Peyer's patch (tissue), 4 donors: ENCODE measurements around the gene TRMT10B. TPM values are rescaled to one million over a fixed set of nuclear protein-coding genes. Genes with fewer than 3 reads are reported as not detected.
"Not testable (repeated sequence)": the region's sequence is repeated elsewhere in the genome, so short reads cannot be mapped to it uniquely, and the experiment has no call there.

Experiments used
- DNase-seq, 3 donors: peaks; one replicate each; pipeline ENCODE4 v3.0.0-alpha.2; 2017 to 2019
- H3K27ac ChIP-seq, 4 donors: fragments of 200-600 bp; sonication (generic); one replicate each; pipeline ENCODE4 v1.5.1; 2016 to 2019
- H3K27me3 ChIP-seq, 2 donors: fragments of 200-600 bp; sonication (generic); one replicate each; pipeline ENCODE4 v1.5.1; 2019
- H3K36me3 ChIP-seq, 3 donors: fragments of 200-600 bp; sonication (generic); one replicate each; pipeline ENCODE4 v1.5.1; 2016 to 2019
- H3K4me1 ChIP-seq, 4 donors: fragments of 200-600 bp; sonication (generic); one replicate each; pipeline ENCODE4 v1.5.1; 2016 to 2019
- H3K4me3 ChIP-seq, 4 donors: fragments of 200-600 bp; sonication (generic); 1 replicate in 3 of 4; 2 replicates in 1 of 4; pipeline ENCODE4 v1.5.1; 2016 to 2019; ENCODE audit warnings: mild to moderate bottlenecking in 1 of 4
- H3K9me3 ChIP-seq, 4 donors: fragments of 200-600 bp; sonication (generic); one replicate each; pipeline ENCODE4 v1.5.1; 2016 to 2019; ENCODE audit warnings: mild to moderate bottlenecking in 1 of 4
- POLR2A ChIP-seq, 2 donors: fragments of 450-650 bp; IDR thresholded peaks; one replicate each; pipeline ENCODE4 v1.5.1; 2017; ENCODE audit warnings: antibody characterized with exemption in 2 of 2, mild to moderate bottlenecking in 2 of 2, moderate library complexity in 2 of 2
- total RNA-seq, 4 donors: library from RNA; depleted of rRNA; stranded (reverse); fragments of >200 nt; gene quantifications; one replicate each; pipeline ENCODE4 v1.1.0, GENCODE V29; 2016
- TF ChIP-seq, protein P1 (sequence below), 6 experiments: fragments of 450-650 bp in 4 of 6; fragments of 200-600 bp in 2 of 6; sonication (generic) in 1 of 6; IDR thresholded peaks; one replicate each; pipeline ENCODE4 v1.5.1; 2017 to 2019; ENCODE audit warnings: antibody characterized with exemption in 6 of 6, mild to moderate bottlenecking in 3 of 6, moderate library complexity in 1 of 6

The TRMT10B gene
- total RNA-seq, 4 donors from 2014 or later, result 3.3 to 33.0 (median 16.1) TPM

DNA sequence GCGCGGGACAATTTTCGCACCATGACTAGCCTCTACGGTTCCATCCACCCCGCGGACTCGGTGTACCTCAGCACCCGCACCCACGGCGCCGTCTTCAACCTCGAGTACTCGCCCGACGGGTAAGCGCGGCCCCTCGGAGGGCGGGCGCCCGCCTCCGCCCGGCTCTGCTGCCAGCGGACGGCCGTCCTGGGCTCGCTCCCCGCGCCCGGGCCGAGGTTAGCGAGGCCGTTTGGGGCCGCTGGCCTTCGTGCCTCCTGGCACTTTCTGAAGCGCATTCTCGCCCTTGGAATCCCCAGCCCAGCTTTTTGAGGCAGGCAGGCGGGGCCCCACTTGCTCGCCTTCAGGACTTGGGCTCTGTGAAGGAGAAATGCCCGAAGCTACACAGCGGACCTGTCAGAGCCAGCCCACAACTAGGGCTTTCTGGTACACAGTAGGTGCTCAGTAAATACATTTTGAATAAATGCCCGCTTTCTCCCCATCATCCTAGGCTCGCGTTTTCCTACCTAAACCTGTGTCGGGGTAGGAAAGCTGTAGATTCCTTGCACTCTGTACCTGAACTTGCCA is 47.8 kb downstream of the TRMT10B start:
- Histone ChIP-seq H3K27ac (peak overlapping the region; percentile 75 to 90 (median 86)), H3K9me3 (no peaks in the 10 kb centered on the region), H3K36me3 (no peaks in the 10 kb centered on the region), H3K4me1 (peaks cover 0 to 24% (median 16%) of the 10 kb centered on the region in 4 donors), H3K27me3 (no peaks in the 10 kb centered on the region), H3K4me3 (peak overlapping the region; percentile 66 to 90 (median 87))
- peak; percentile 20 to 73 (median 51) for DNase-seq
- TF ChIP-seq, protein P1, sequence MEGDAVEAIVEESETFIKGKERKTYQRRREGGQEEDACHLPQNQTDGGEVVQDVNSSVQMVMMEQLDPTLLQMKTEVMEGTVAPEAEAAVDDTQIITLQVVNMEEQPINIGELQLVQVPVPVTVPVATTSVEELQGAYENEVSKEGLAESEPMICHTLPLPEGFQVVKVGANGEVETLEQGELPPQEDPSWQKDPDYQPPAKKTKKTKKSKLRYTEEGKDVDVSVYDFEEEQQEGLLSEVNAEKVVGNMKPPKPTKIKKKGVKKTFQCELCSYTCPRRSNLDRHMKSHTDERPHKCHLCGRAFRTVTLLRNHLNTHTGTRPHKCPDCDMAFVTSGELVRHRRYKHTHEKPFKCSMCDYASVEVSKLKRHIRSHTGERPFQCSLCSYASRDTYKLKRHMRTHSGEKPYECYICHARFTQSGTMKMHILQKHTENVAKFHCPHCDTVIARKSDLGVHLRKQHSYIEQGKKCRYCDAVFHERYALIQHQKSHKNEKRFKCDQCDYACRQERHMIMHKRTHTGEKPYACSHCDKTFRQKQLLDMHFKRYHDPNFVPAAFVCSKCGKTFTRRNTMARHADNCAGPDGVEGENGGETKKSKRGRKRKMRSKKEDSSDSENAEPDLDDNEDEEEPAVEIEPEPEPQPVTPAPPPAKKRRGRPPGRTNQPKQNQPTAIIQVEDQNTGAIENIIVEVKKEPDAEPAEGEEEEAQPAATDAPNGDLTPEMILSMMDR (IDR thresholded peaks at IDR 0.05), result no peak
- no peak for TF ChIP-seq POLR2A (IDR thresholded peaks at IDR 0.05)

DNA sequence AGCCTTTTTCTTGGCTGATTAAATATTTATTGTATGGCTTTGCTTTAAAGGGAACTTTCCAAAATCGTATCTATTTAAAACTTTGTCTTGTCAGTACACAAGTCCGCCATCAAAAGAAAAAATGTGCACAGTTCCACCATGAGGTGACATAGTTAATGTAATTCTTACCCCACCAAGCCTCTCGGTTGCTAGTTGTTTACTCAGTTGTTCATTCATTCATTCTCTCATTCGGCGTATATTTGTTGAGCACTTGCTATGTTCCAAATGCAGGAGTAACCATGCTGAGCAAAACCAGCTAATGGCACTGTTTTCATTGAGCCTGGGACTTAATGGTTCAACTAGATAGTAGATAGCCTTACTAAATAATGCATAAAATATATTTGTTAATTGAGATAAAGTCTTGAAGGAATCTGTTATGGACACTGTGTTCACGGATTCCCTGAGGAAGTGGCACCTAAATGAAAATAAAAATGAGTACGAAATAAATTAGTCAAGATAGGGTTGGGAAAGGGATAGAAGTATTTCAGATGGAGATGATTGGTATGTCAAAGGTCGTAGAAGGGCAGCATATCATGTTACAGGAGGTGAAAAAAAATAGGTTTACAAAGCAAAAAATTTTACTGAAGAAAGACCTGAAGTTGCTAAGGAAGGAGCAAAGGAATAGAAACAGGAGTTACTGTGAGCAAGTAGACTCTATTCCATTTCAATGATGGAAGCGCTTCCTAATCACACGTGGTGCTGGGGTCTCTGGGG is 48.5 kb downstream of the TRMT10B start:
- Histone ChIP-seq H3K27ac (no peak overlapping the region), H3K27me3 (no peaks in the 10 kb centered on the region), H3K9me3 (no peaks in the 10 kb centered on the region), H3K4me3 (peak overlapping the region; percentile 66 to 90 (median 87)), H3K4me1 (peaks cover 0 to 24% (median 16%) of the 10 kb centered on the region in 4 donors), H3K36me3 (no peaks in the 10 kb centered on the region)
- no peak for DNase-seq
- TF ChIP-seq, protein P1 (IDR thresholded peaks at IDR 0.05), result no peak
- TF ChIP-seq POLR2A (IDR thresholded peaks at IDR 0.05), result no peak

DNA sequence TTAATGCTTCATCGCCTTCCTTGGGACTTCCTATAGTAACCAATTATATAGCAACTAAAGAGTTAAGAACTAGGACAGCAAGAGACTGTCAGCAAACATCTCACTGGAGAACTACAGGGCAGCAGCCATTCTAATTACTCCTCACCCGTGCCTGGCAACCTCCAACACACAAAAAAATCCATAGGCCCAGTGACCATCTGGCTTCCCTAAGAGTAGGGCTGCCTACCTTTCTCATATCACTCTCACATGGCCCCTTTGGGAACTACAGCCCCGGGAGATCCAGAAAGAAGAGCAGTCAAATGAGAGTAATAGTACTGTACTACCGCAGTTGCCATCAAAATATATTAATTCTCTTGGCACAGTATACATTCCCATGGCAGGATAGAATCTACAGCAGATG is 52.7 kb downstream of the TRMT10B start:
- peaks cover 0 to 17% (median 13%) of the 10 kb centered on the region in 4 donors for H3K4me1 ChIP-seq
- H3K27ac ChIP-seq, result no peak overlapping the region
- no peak for DNase-seq

DNA sequence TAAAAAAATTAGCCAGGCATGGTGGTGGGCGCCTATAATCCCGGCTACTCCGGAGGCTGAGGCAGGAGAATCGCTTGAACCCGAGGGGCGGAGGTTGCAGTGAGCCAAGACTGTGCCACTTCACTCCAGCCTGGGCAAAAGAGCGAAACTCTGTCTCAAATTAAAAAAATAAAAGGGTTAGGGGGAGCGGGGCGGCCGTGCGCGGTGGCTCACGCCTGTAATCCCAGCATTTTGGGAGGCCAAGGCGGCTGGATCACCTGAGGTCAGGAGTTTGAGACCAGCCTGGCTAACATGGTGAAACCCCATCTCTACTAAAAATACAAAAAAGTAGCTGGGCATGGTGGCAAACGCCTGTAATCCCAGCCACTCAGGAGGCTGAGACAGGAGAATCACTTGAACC is 56.1 kb downstream of the TRMT10B start:
- not testable (repeated sequence) for H3K4me3 ChIP-seq, DNase-seq, H3K9me3 ChIP-seq

More for the DNA sequence above, 52.7 kb downstream of the TRMT10B start:
- Histone ChIP-seq H3K4me3 (no peak overlapping the region), H3K9me3 (no peaks in the 10 kb centered on the region), H3K36me3 (no peaks in the 10 kb centered on the region), H3K27me3 (no peaks in the 10 kb centered on the region)
- TF ChIP-seq POLR2A (IDR thresholded peaks at IDR 0.05), result no peak
- TF ChIP-seq, protein P1 (IDR thresholded peaks at IDR 0.05), result no peak

DNA sequence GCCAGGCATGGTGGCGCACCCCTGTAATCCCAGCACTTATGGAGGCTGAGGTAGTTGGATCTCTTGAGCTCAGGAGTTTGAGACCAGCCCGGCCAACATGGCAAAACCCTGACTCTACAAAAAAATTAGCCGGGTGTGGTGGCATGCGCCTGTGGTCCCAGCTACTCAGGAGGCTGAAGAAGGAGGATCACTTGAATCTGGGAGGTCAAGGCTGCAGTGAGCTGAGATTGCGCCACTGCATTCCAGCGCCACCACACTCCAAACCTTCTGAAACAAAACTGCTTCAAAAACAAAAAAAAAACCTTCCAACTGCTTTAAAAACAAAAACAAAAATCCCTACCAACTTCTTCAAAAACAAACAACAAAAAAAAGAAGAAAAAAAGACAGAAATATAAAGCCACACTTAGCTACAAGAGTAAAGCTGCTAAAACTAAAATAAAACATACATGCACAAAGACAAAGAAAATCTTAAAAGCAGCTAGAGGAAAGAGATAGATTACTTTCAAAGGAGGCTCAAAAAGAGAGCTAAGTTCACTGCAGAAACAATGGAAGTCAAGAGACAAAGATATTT is 58.4 kb downstream of the TRMT10B start:
- H3K4me1 ChIP-seq, result no peaks in the 10 kb centered on the region
- no peaks in the 10 kb centered on the region for H3K36me3 ChIP-seq
- DNase-seq, result no peak
- H3K27ac ChIP-seq, result no peak overlapping the region
- no peaks in the 10 kb centered on the region for H3K9me3 ChIP-seq
- H3K27me3 ChIP-seq, result no peaks in the 10 kb centered on the region
- H3K4me3 ChIP-seq, result no peak overlapping the region
- TF ChIP-seq POLR2A (IDR thresholded peaks at IDR 0.05), result no peak
- TF ChIP-seq, protein P1 (IDR thresholded peaks at IDR 0.05), result no peak

More for the DNA sequence above, 56.1 kb downstream of the TRMT10B start:
- not testable (repeated sequence) for H3K27me3 ChIP-seq, H3K4me1 ChIP-seq, H3K27ac ChIP-seq, H3K36me3 ChIP-seq

DNA sequence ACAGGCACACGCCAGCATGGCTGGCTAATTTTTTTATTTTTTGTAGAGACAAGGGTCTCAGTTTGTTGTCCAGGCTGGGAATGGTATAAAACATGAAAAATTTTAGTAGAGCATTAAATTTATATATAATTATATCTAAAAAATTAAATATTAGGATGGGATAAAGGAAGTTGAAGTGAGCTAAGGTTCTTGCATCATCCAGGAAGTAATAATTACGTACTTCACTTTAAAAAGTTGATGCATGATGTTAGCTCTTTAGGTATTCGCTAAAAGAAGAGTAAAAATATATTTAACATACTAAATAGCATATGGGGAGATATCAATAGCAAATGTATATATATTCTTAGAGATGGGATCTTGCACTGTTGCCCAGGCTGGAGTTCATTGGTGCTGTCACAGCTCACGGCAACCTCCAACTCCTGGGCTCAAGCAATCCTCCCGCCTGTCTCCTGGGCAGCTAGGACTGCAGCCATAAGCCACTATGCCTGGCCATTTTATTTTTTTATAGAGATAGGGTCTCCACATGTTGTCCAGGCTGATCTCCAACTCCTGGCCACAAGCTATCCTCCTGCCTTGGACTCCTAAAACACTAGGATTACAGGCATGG is 59.3 kb downstream of the TRMT10B start:
- TF ChIP-seq POLR2A (IDR thresholded peaks at IDR 0.05), result no peak
- TF ChIP-seq, protein P1 (IDR thresholded peaks at IDR 0.05), result no peak
- Histone ChIP-seq H3K27me3 (no peaks in the 10 kb centered on the region), H3K4me1 (no peaks in the 10 kb centered on the region), H3K27ac (no peak overlapping the region), H3K9me3 (no peaks in the 10 kb centered on the region), H3K36me3 (no peaks in the 10 kb centered on the region), H3K4me3 (no peak overlapping the region)
- no peak for DNase-seq
